IMR-90 (cell line): Measurements from ENCODE around the gene EPHA10. TPM values are rescaled to one million over a fixed set of nuclear protein-coding genes. Genes with fewer than 3 reads are reported as not detected.

Experiments
- ATAC-seq: fragments of 200-7000 bp; cut with Tn5 transposase; 2 replicates; pipeline ENCODE4 v1.9.1; 2020; ENCODE audit warnings: low read depth, mild to moderate bottlenecking, moderate library complexity
- BruUV-seq: library from RNA; stranded (reverse); fragments of 400-500 nt; replicated peaks from 2 replicates; lab custom pipeline; 2021; lab: Mats Ljungman, UMichigan
- CTCF ChIA-PET: fragments of 300-600 bp; formaldehyde crosslinking; extraction: SDS; loops from one replicate; lab custom pipeline; 2021; ENCODE audit warnings: antibody characterized with exemption; lab: Yijun Ruan, JAX
- POLR2A ChIA-PET: fragments of 300-600 bp; sonication (Branson Sonifier 250); formaldehyde crosslinking; loops from one replicate; lab custom pipeline; 2022; ENCODE audit warnings: antibody characterized with exemption; ENCODE audit not compliant: unreplicated experiment; lab: Charles Lee
- DNase-seq: peaks from one replicate; pipeline ENCODE4 v3.0.0; 2013
- H2AFZ ChIP-seq: replicated peaks from 2 replicates; pipeline ENCODE3; 2013; ENCODE audit warnings: low read length, mild to moderate bottlenecking; ENCODE audit not compliant: poor library complexity
- H2AK5ac ChIP-seq: 2 replicates; pipeline ENCODE4 v1.6.1; 2013; ENCODE audit warnings: low read depth, low read length, inconsistent platforms
- H2AK9ac ChIP-seq: replicated peaks from 2 replicates; pipeline ENCODE3; 2013; ENCODE audit warnings: mild to moderate bottlenecking, low read depth, low read length, moderate library complexity; ENCODE audit not compliant: poor library complexity
- H2BK120ac ChIP-seq: 2 replicates; pipeline ENCODE4 v1.6.1; 2013; ENCODE audit warnings: low read depth, low read length, inconsistent platforms
- H2BK15ac ChIP-seq: 3 replicates; pipeline ENCODE4 v1.6.1; 2013; ENCODE audit warnings: low read depth, low read length, inconsistent platforms
- H2BK20ac ChIP-seq: 2 replicates; pipeline ENCODE4 v1.6.1; 2013; ENCODE audit warnings: low read depth, mild to moderate bottlenecking, inconsistent platforms, low read length, moderate library complexity
- H2BK5ac ChIP-seq: 2 replicates; pipeline ENCODE4 v1.6.1; 2013; ENCODE audit warnings: mild to moderate bottlenecking, low read depth, low read length, inconsistent platforms; ENCODE audit not compliant: poor library complexity, severe bottlenecking
- H3K14ac ChIP-seq: replicated peaks from 2 replicates; pipeline ENCODE4 v1.6.1; 2013; ENCODE audit warnings: low read depth, low read length, inconsistent platforms
- H3K18ac ChIP-seq: 2 replicates; pipeline ENCODE4 v1.6.1; 2013; ENCODE audit warnings: low read depth, low read length, control low read depth
- H3K23ac ChIP-seq: 2 replicates; pipeline ENCODE4 v1.6.1; 2013; ENCODE audit warnings: low read depth, low read length, inconsistent platforms
- H3K27ac ChIP-seq: 2 replicates; pipeline ENCODE4 v1.5.1; 2013; ENCODE audit warnings: mild to moderate bottlenecking, control low read depth, low read length; ENCODE audit not compliant: insufficient read depth
- H3K27me3 ChIP-seq: 2 replicates; pipeline ENCODE4 v1.6.1; 2013; ENCODE audit warnings: low read length; ENCODE audit not compliant: control insufficient read depth, insufficient read depth
- H3K36me3 ChIP-seq: 2 replicates; pipeline ENCODE4 v1.6.1; 2013; ENCODE audit warnings: low read length, mixed read lengths; ENCODE audit not compliant: control insufficient read depth, insufficient read depth
- H3K4ac ChIP-seq: 2 replicates; pipeline ENCODE4 v1.6.1; 2013; ENCODE audit warnings: low read depth, low read length, inconsistent platforms
- H3K4me1 ChIP-seq: 2 replicates; pipeline ENCODE4 v1.6.1; 2013; ENCODE audit warnings: low read length, mixed read lengths; ENCODE audit not compliant: control insufficient read depth, insufficient read depth
- H3K4me2 ChIP-seq: 2 replicates; pipeline ENCODE4 v1.6.1; 2013; ENCODE audit warnings: low read depth, mild to moderate bottlenecking, control low read depth, low read length, moderate library complexity
- H3K4me3 ChIP-seq: 2 replicates; pipeline ENCODE4 v1.5.1; 2013; ENCODE audit warnings: low read depth, mild to moderate bottlenecking, control low read depth, low read length, moderate library complexity; ENCODE audit not compliant: insufficient read depth
- H3K56ac ChIP-seq: 2 replicates; pipeline ENCODE4 v1.6.1; 2013; ENCODE audit warnings: low read length, inconsistent platforms; ENCODE audit not compliant: insufficient read depth; ENCODE audit errors: extremely low read depth
- H3K79me1 ChIP-seq, 2 experiments: 2 replicates each; pipeline ENCODE4 v1.6.1; 2013; ENCODE audit warnings: low read length in 2 of 2, inconsistent platforms in 1 of 2, low read depth in 1 of 2
- H3K9ac ChIP-seq: 2 replicates; pipeline ENCODE4 v1.6.1; 2013; ENCODE audit warnings: low read depth, low read length, control low read depth
- H3K9me1 ChIP-seq: 2 replicates; pipeline ENCODE4 v1.6.1; 2013; ENCODE audit warnings: low read length, inconsistent platforms; ENCODE audit not compliant: insufficient read depth
- H3K9me3 ChIP-seq: 2 replicates; pipeline ENCODE4 v1.6.1; 2013; ENCODE audit warnings: low read length; ENCODE audit not compliant: control insufficient read depth, insufficient read depth
- H4K20me1 ChIP-seq: 2 replicates; pipeline ENCODE4 v1.6.1; 2013; ENCODE audit warnings: low read length, inconsistent platforms; ENCODE audit not compliant: insufficient read depth
- H4K5ac ChIP-seq: 2 replicates; pipeline ENCODE4 v1.6.1; 2013; ENCODE audit warnings: mild to moderate bottlenecking, low read depth, low read length, control low read depth
- H4K8ac ChIP-seq, 2 experiments: 2 replicates each; pipeline ENCODE4 v1.6.1; 2013; ENCODE audit warnings: low read depth in 2 of 2, low read length in 2 of 2, control low read depth in 1 of 2, inconsistent platforms in 1 of 2
- H4K91ac ChIP-seq: 2 replicates; pipeline ENCODE4 v1.6.1; 2013; ENCODE audit warnings: low read depth, low read length, inconsistent platforms; ENCODE audit not compliant: insufficient read depth
- FOS ChIP-seq: fragments of 150-350 bp; IDR thresholded peaks from 2 replicates; pipeline ENCODE4 v1.6.1; 2016; ENCODE audit warnings: low read depth, low read length
- MAFK ChIP-seq: IDR thresholded peaks from 2 replicates; pipeline ENCODE4 v1.6.1; 2012; ENCODE audit warnings: low read depth, low read length, improper control_type of control experiment
- MAZ ChIP-seq: IDR thresholded peaks from 2 replicates; pipeline ENCODE4 v1.6.1; 2012; ENCODE audit warnings: low read depth, mild to moderate bottlenecking, low read length, improper control_type of control experiment, moderate library complexity, borderline replicate concordance
- RCOR1 ChIP-seq: IDR thresholded peaks from 2 replicates; pipeline ENCODE4 v1.6.1; 2012; ENCODE audit warnings: mild to moderate bottlenecking, low read length, improper control_type of control experiment; ENCODE audit not compliant: insufficient replicate concordance
- SMC3 ChIP-seq: fragments of 150-350 bp; IDR thresholded peaks from 2 replicates; pipeline ENCODE4 v1.6.1; 2016; ENCODE audit warnings: low read depth, mild to moderate bottlenecking, antibody characterized with exemption, low read length, moderate library complexity
- WGBS, 2 experiments: methylation state at CpG; one replicate each; pipeline versions ENCODE4 v1.1.5 to v1.1.7; 2013; ENCODE audit warnings: missing lambda C conversion rate in 2 of 2; ENCODE audit not compliant: insufficient read length in 1 of 2; ENCODE audit errors: extremely low coverage in 2 of 2; 5-methylcytosine and 5-hydroxymethylcytosine counted together
- dilution Hi-C: fragments of 300-500 bp; cut with HindIII; formaldehyde crosslinking; loops from one replicate; pipeline ENCODE4 v1.14.3; 2018; ENCODE audit warnings: low sequenced_read_pairs; ENCODE audit not compliant: unreplicated experiment
- in situ Hi-C: fragments of 300-500 bp; cut with MboI; formaldehyde crosslinking; loops from 3 replicates; pipeline ENCODE4 v1.14.3; 2019; ENCODE audit warnings: low sequenced_read_pairs, inconsistent platforms, mixed read lengths
- intact Hi-C: fragments of 100-400 bp; cut with micrococcal nuclease; formaldehyde crosslinking; loops from 2 replicates; pipeline ENCODE4 v1.10.0; 2022
- polyA plus RNA-seq, 3 experiments: library from polyadenylated mRNA; depleted of rRNA; stranded (reverse); fragments of >200 nt; gene quantifications; 2 replicates each; pipeline ENCODE4 v1.2.3, GENCODE V29; 2012; ENCODE audit warnings: low replicate concordance in 1 of 3
- total RNA-seq: library from RNA; depleted of rRNA; stranded (reverse); fragments of >200 nt; gene quantifications from 2 replicates; pipeline ENCODE4 v1.2.3, GENCODE V29; 2012

Gene EPHA10
- total and polyA plus RNA-seq, 2 of the 4 experiments (the other 2 are of a cell fraction): not detected

- ATAC-seq (no peak), DNase-seq (peak; percentile 6)
- ChIA-PET CTCF (no interaction called here), POLR2A (no interaction called here)
- Histone ChIP-seq H3K4ac (no peak overlapping the region), H4K91ac (no peak overlapping the region), H3K4me1 (no peaks in the 10 kb centered on the region), H3K23ac (no peak overlapping the region), H3K36me3 (no peaks in the 10 kb centered on the region), H4K8ac (no peak overlapping the region), H2BK120ac (no peak overlapping the region), H3K4me2 (no peak overlapping the region), H3K56ac (no peak overlapping the region), H2BK5ac (no peak overlapping the region), H3K18ac (no peak overlapping the region), H2AK5ac (no peak overlapping the region), H4K20me1 (no peaks in the 10 kb centered on the region), H3K27ac (no peak overlapping the region), H3K79me1 (no peaks in the 10 kb centered on the region), H2AK9ac (no peak overlapping the region), H3K27me3 (no peaks in the 10 kb centered on the region; the same call in 1 of the 2 replicates), H3K9me3 (no peaks in the 10 kb centered on the region), H4K5ac (no peak overlapping the region), H3K9ac (no peak overlapping the region), H2BK15ac (no peak overlapping the region), H3K9me1 (no peaks in the 10 kb centered on the region), H2AFZ (no peak overlapping the region), H2BK20ac (no peak overlapping the region), H3K14ac (no peak overlapping the region), H3K4me3 (no peak overlapping the region)
- 57% methylated on average over 1 of the region's 9 CpGs; no CpG with 5 or more reads in 1 of the 2 experiments for WGBS, 2 experiments
- in situ Hi-C loops (no loop called here), intact Hi-C loops (no loop called here), dilution Hi-C loops (no loop called here)
- BruUV-seq: no TSS peak
- TF ChIP-seq FOS: no peak
- TF ChIP-seq RCOR1: no peak
- no peak for TF ChIP-seq MAZ
- no peak for TF ChIP-seq SMC3
- no peak for TF ChIP-seq MAFK
Measured at GRCh38 chr1:37741130-37741529, 23.8 kb downstream of the EPHA10 start.
